Karpas-422 (cell line): ENCODE data around the gene PCDH15. TPM values are rescaled to one million over a fixed set of nuclear protein-coding genes. Genes with fewer than 3 reads are reported as not detected.

Source experiments
- DNase-seq: peaks from one replicate; pipeline ENCODE4 v3.0.0-alpha.2; 2015
- H2AFZ ChIP-seq: fragments of 200-600 bp; sonication (generic); 2 replicates; pipeline ENCODE4 v1.6.1; 2014; ENCODE audit warnings: antibody characterized with exemption, low read length, mixed read lengths
- H3K27ac ChIP-seq: fragments of 200-600 bp; sonication (generic); 2 replicates; pipeline ENCODE4 v1.5.1; 2014; ENCODE audit warnings: mild to moderate bottlenecking, low read length, moderate library complexity
- H3K27me3 ChIP-seq: fragments of 200-600 bp; sonication (generic); 2 replicates; pipeline ENCODE4 v1.6.1; 2014; ENCODE audit warnings: low read length, mixed read lengths
- H3K36me3 ChIP-seq: fragments of 200-600 bp; sonication (generic); 2 replicates; pipeline ENCODE4 v1.6.1; 2014; ENCODE audit warnings: low read length, mixed read lengths; ENCODE audit not compliant: insufficient read depth
- H3K4me1 ChIP-seq: fragments of 200-600 bp; sonication (generic); 2 replicates; pipeline ENCODE4 v1.6.1; 2014; ENCODE audit warnings: mild to moderate bottlenecking, low read length, mixed read lengths
- H3K4me2 ChIP-seq: fragments of 200-600 bp; sonication (generic); 2 replicates; pipeline ENCODE4 v1.6.1; 2014; ENCODE audit warnings: low read length, low read depth, mild to moderate bottlenecking; ENCODE audit not compliant: poor library complexity, severe bottlenecking
- H3K4me3 ChIP-seq: fragments of 200-600 bp; sonication (generic); 2 replicates; pipeline ENCODE4 v1.5.1; 2014; ENCODE audit warnings: mild to moderate bottlenecking, antibody characterized with exemption, low read length, mixed read lengths
- H3K79me2 ChIP-seq: fragments of 200-600 bp; sonication (generic); 2 replicates; pipeline ENCODE4 v1.6.1; 2014; ENCODE audit warnings: mild to moderate bottlenecking, low read length, mixed read lengths
- H3K9ac ChIP-seq: fragments of 200-600 bp; sonication (generic); 2 replicates; pipeline ENCODE4 v1.6.0; 2014; ENCODE audit warnings: low read length
- H3K9me2 ChIP-seq: fragments of 200-600 bp; sonication (generic), shearing (Covaris generic); replicated peaks from 2 replicates; pipeline ENCODE4 v1.6.0; 2014; ENCODE audit warnings: mild to moderate bottlenecking, low read length, moderate library complexity; ENCODE audit not compliant: insufficient read depth
- H3K9me3 ChIP-seq: fragments of 300-700, 200-600 bp; sonication (generic); 2 replicates; pipeline ENCODE4 v1.6.1; 2014; ENCODE audit warnings: low read length, mixed read lengths
- H4K20me1 ChIP-seq: fragments of 200-600 bp; sonication (generic); 2 replicates; pipeline ENCODE4 v1.6.1; 2014; ENCODE audit warnings: mild to moderate bottlenecking, antibody characterized with exemption, low read length, low read depth; ENCODE audit not compliant: insufficient read depth
- total RNA-seq: library from RNA; depleted of rRNA; stranded (reverse); fragments of >200 nt; shearing (Covaris generic); gene quantifications from 2 replicates; pipeline ENCODE4 v1.2.3, GENCODE V29; 2014; ENCODE audit warnings: low replicate concordance

PCDH15 gene
- total RNA-seq, 1 experiment from 2014 or later = not detected

DNA sequence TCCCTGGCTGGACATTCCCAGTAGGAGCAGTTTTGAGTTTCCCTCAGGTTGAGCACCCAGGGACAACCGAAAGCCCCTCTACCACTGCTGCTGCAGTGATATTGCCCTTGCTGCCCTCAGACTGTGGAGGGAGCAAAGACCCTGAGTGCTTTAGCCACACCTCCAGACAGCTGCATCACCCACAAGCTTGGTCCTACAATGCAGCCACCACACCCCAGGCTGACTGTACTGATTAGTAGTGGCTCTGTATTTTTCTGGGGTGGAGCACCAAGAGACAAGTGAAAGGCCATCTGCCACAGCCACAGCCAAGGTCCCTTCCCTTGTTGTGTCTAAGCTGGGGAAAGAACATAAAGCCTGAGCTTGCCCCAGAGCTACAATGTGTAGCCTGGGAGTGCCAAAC is 789.9 kb downstream of the PCDH15 start:
- Histone ChIP-seq H3K4me3 (no peak overlapping the region), H3K4me1 (no peaks in the 10 kb centered on the region), H2AFZ (no peak overlapping the region), H3K36me3 (no peaks in the 10 kb centered on the region), H3K9ac (no peak overlapping the region), H4K20me1 (no peaks in the 10 kb centered on the region), H3K27ac (no peak overlapping the region), H3K27me3 (no peaks in the 10 kb centered on the region), H3K9me2 (no peaks in the 10 kb centered on the region), H3K9me3 (peaks cover 39% of the 10 kb centered on the region), H3K79me2 (no peaks in the 10 kb centered on the region), H3K4me2 (no peak overlapping the region)
- DNase-seq = no peak

DNA sequence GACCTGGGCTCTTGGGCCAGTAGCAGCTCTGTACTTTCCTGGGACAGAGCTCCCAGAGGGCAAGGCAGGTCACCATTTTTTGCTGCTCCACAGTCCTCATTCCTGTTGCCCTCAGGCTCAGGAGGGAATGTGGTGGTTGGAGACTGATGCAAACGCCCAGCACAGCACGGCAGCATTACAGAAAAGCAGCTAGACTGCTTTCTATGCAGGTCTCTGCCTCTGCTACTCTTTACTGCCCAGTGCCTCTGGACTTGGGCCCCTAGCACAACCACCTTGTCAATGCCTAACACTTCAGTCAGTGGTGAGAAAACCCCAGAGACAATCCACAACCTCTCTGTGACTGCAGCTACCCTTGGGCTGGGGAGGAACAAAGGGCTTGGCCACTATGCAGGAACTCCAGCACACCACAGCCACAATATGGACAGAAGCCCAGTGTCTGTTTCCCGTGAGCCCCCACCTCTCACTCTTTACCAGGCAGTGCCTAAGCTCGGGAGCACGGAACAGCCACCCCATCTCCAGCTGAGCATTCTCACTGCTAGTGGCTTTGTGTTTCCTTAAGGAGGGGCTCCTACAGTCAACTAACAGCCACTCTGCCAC is 790.6 kb downstream of the PCDH15 start:
- Histone ChIP-seq H3K9me3 (peaks cover 42% of the 10 kb centered on the region), H3K4me3 (no peak overlapping the region), H3K4me1 (no peaks in the 10 kb centered on the region), H3K27me3 (no peaks in the 10 kb centered on the region), H3K36me3 (no peaks in the 10 kb centered on the region), H3K4me2 (no peak overlapping the region), H2AFZ (no peak overlapping the region), H4K20me1 (no peaks in the 10 kb centered on the region), H3K9ac (no peak overlapping the region), H3K27ac (no peak overlapping the region), H3K9me2 (no peaks in the 10 kb centered on the region), H3K79me2 (no peaks in the 10 kb centered on the region)
- DNase-seq = no peak

DNA sequence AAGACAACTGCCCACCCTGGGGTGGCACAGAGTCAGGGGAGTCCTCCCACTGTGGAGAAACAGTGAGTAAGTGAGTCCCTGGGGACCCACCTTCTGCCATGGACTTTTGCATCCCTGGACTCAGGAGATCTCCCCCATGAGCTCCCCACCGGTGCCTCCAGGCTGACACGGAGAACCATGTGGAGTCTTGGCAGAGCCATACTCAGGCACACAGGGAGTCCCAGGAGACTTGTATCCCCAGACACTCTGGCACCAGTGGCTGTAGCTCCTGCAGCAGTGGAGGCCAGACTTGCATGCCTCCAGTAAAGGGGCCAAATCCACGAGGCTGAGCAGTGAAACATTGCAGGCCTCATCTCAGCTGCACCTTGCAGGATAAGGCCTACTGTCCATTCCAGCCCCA is 791.4 kb downstream of the PCDH15 start:
- Histone ChIP-seq H3K9me2 (no peaks in the 10 kb centered on the region), H3K4me3 (no peak overlapping the region), H3K79me2 (no peaks in the 10 kb centered on the region), H3K27me3 (no peaks in the 10 kb centered on the region), H3K36me3 (no peaks in the 10 kb centered on the region), H3K27ac (no peak overlapping the region), H4K20me1 (no peaks in the 10 kb centered on the region), H3K9me3 (peaks cover 45% of the 10 kb centered on the region), H2AFZ (no peak overlapping the region), H3K4me1 (no peaks in the 10 kb centered on the region), H3K9ac (no peak overlapping the region), H3K4me2 (no peak overlapping the region)
- no peak for DNase-seq

DNA sequence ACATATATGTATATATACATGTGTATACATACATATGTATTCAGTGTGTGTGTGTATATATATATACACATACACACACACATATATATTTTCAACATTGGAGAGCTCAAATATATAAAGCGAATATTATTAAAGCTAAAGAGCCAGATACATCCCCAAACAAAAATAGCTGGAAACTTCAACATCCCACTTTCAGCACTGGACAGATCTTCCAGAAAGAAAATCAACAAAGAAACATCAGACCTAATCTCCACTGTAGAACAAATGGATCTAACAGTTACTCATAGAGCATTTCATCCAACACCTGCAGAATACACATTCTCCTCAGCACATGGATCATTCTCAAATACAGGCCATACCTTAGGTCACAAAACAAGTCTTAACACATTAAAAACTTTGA is 799.0 kb downstream of the PCDH15 start:
- DNase-seq = no peak
- Histone ChIP-seq H3K27me3 (no peaks in the 10 kb centered on the region), H3K9me2 (no peaks in the 10 kb centered on the region), H3K27ac (no peak overlapping the region), H3K36me3 (no peaks in the 10 kb centered on the region), H3K9ac (no peak overlapping the region), H3K79me2 (no peaks in the 10 kb centered on the region), H3K4me3 (no peak overlapping the region), H3K9me3 (peaks cover 33% of the 10 kb centered on the region), H4K20me1 (no peaks in the 10 kb centered on the region), H3K4me1 (no peaks in the 10 kb centered on the region), H2AFZ (no peak overlapping the region), H3K4me2 (no peak overlapping the region)

DNA sequence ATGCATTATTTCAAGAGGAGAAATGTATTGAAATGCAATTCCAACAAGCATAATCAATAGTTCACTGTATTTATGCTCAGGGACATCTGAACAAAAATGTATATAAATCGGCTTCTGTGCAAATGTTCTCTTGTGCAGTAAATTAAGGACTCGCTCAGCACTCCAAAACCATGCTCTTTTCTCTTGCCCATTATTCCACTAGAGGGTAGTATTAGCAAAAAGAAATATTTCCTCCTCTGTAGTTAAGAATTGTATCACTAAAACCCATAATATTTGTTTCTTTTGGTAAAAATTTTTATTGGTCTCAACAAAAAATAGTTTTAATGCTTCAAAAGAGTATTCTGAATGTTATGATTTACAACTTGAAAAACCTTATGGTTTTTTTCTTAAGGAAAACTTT is 803.1 kb downstream of the PCDH15 start:
- peak; percentile 40 for DNase-seq

DNA sequence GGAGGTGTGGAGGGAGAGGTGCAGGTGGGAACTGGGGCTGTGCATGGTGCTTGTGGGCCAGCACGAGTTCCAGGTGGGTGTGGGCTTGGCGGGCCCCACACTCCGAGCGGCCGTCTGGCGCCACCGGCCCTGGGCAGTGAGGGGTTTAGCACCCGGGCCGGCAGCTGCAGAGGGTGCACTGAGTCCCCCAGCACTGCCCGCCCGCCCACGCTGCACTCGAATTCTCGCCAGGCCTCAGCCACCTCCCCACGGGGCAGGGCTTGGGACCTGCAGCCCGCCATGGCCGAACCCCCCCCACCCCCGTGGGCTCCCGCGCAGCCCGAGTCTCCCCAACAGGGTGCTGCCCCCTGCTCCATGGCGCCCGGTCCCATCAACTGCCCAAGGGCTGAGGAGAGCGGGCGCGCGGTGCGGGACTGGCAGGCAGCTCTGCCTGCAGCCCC is 810.2 kb downstream of the PCDH15 start:
- H3K27me3 ChIP-seq = no peaks in the 10 kb centered on the region
- DNase-seq = no peak
- H3K9me3 ChIP-seq = peaks cover 26% of the 10 kb centered on the region
- no peaks in the 10 kb centered on the region for H3K4me1 ChIP-seq
- H3K9me2 ChIP-seq = no peaks in the 10 kb centered on the region
- no peak overlapping the region for H3K4me3 ChIP-seq
- no peak overlapping the region for H3K9ac ChIP-seq
- no peaks in the 10 kb centered on the region for H3K36me3 ChIP-seq
- no peaks in the 10 kb centered on the region for H4K20me1 ChIP-seq
- H3K79me2 ChIP-seq = no peaks in the 10 kb centered on the region
- H2AFZ ChIP-seq = no peak overlapping the region
- no peak overlapping the region for H3K27ac ChIP-seq
- no peak overlapping the region for H3K4me2 ChIP-seq

More for the DNA sequence above, 803.1 kb downstream of the PCDH15 start:
- Histone ChIP-seq H2AFZ (no peak overlapping the region), H3K4me2 (no peak overlapping the region), H3K9ac (no peak overlapping the region), H3K79me2 (no peaks in the 10 kb centered on the region), H3K9me3 (peaks cover 23% of the 10 kb centered on the region), H3K27ac (no peak overlapping the region), H3K4me1 (no peaks in the 10 kb centered on the region), H3K9me2 (no peaks in the 10 kb centered on the region), H3K36me3 (no peaks in the 10 kb centered on the region), H3K4me3 (no peak overlapping the region), H3K27me3 (no peaks in the 10 kb centered on the region), H4K20me1 (no peaks in the 10 kb centered on the region)

DNA sequence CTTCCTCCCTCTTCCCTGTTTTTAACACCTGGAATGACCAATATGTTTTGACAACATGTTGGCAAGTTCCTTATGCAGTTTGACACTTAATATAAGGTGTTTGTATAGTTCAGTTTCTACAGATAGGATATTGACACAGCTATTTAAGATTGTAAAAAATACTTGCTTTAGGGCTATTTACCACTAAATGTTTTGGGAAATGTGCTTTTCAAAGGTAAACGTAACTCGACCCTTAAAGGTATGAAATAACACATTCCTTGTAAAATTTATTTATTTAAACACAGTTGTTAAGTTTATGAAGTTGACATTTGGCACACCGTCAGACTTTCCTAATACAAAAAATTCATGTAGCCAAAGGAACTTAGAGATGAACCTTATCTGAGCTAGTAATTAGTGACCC is 817.6 kb downstream of the PCDH15 start:
- H3K36me3 ChIP-seq = no peaks in the 10 kb centered on the region

DNA sequence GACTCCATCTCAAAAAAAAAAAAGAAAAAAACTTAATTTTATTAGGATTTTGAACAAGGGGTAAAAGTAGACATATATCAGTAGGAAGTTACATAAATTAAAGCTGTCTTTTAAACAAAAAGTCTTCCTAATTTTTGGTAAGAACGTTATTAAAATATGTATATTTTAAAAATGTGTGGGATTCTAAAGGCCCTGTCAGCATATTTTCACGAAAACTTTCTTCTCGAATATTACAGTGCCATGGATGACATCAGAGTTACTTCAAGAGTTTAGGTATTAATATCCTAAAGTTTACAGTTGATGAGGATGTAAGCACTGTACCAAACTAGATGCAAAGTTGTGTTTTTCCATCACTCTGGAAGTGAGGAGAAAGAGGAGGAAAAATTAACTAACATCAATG is 820.8 kb downstream of the PCDH15 start:
- H3K9ac ChIP-seq = no peak overlapping the region
- H3K4me2 ChIP-seq = no peak overlapping the region
- peaks cover 9% of the 10 kb centered on the region for H3K9me3 ChIP-seq
- no peaks in the 10 kb centered on the region for H3K4me1 ChIP-seq
- no peak for DNase-seq
- H3K27ac ChIP-seq = no peak overlapping the region
- no peaks in the 10 kb centered on the region for H3K36me3 ChIP-seq
- H3K27me3 ChIP-seq = no peaks in the 10 kb centered on the region
- no peaks in the 10 kb centered on the region for H3K79me2 ChIP-seq
- H4K20me1 ChIP-seq = no peaks in the 10 kb centered on the region
- no peak overlapping the region for H3K4me3 ChIP-seq
- no peak overlapping the region for H2AFZ ChIP-seq
- no peaks in the 10 kb centered on the region for H3K9me2 ChIP-seq

More for the DNA sequence above, 817.6 kb downstream of the PCDH15 start:
- no peaks in the 10 kb centered on the region for H4K20me1 ChIP-seq
- no peak overlapping the region for H3K4me3 ChIP-seq
- no peaks in the 10 kb centered on the region for H3K27me3 ChIP-seq
- H3K9me2 ChIP-seq = no peaks in the 10 kb centered on the region
- H3K27ac ChIP-seq = no peak overlapping the region
- peaks cover 14% of the 10 kb centered on the region for H3K9me3 ChIP-seq
- no peaks in the 10 kb centered on the region for H3K79me2 ChIP-seq
- no peak for DNase-seq
- H3K4me2 ChIP-seq = no peak overlapping the region
- no peaks in the 10 kb centered on the region for H3K4me1 ChIP-seq
- H2AFZ ChIP-seq = no peak overlapping the region
- no peak overlapping the region for H3K9ac ChIP-seq
